Fibroblast of lung (primary cell): Measurements from ENCODE around the gene UGGT2. TPM values are rescaled to one million over a fixed set of nuclear protein-coding genes. Genes with fewer than 3 reads are reported as not detected.
"Not testable (repeated sequence)": the region's sequence is repeated elsewhere in the genome, so short reads cannot be mapped to it uniquely, and the experiment has no call there.

Experiments used
- DNase-seq, 2 donors: peaks; one replicate each; pipeline versions ENCODE4 v3.0.0 to v3.0.0-alpha.2; 2010; ENCODE audit warnings: low read depth in 2 of 2
- H2AFZ ChIP-seq: 2 replicates; pipeline ENCODE4 v1.5.1; 2012; ENCODE audit warnings: low read length, control low read depth, inconsistent platforms
- H3K27ac ChIP-seq: 2 replicates; pipeline ENCODE4 v1.5.1; 2011; ENCODE audit warnings: low read length, control low read depth; ENCODE audit not compliant: insufficient read depth
- H3K27me3 ChIP-seq: 2 replicates; pipeline ENCODE4 v1.5.1; 2011; ENCODE audit warnings: mild to moderate bottlenecking, low read length; ENCODE audit not compliant: control insufficient read depth, insufficient read depth
- H3K36me3 ChIP-seq: 2 replicates; pipeline ENCODE4 v1.5.1; 2011; ENCODE audit warnings: low read length; ENCODE audit not compliant: control insufficient read depth, insufficient read depth
- H3K4me1 ChIP-seq: 2 replicates; pipeline ENCODE4 v1.5.1; 2011; ENCODE audit warnings: low read length; ENCODE audit not compliant: control insufficient read depth, insufficient read depth; ENCODE audit errors: extremely low read depth
- H3K4me2 ChIP-seq: 2 replicates; pipeline ENCODE4 v1.5.1; 2011; ENCODE audit warnings: low read length, control low read depth; ENCODE audit not compliant: insufficient read depth; ENCODE audit errors: extremely low read depth
- H3K4me3 ChIP-seq, 4 experiments: fragments of 200-600 bp in 1 of 4; sonication (generic) in 1 of 4; replicated peaks in 1 of 4; 2 replicates each; pipeline ENCODE4 v1.5.1; 2011 to 2016; ENCODE audit warnings: low read length in 4 of 4, low read depth in 3 of 4, mild to moderate bottlenecking in 3 of 4, control low read depth in 2 of 4, inconsistent platforms in 1 of 4, mixed read lengths in 1 of 4; ENCODE audit not compliant: insufficient read depth in 1 of 4; ENCODE audit errors: control extremely low read depth in 1 of 4
- H3K79me2 ChIP-seq: 2 replicates; pipeline ENCODE4 v1.5.1; 2012; ENCODE audit warnings: mild to moderate bottlenecking, low read length, inconsistent platforms; ENCODE audit not compliant: control insufficient read depth, insufficient read depth
- H3K9ac ChIP-seq: 2 replicates; pipeline ENCODE4 v1.5.1; 2011; ENCODE audit warnings: mild to moderate bottlenecking, low read length, control low read depth; ENCODE audit not compliant: insufficient read depth
- H3K9me3 ChIP-seq: 2 replicates; pipeline ENCODE4 v1.5.1; 2012; ENCODE audit warnings: low read depth, low read length; ENCODE audit not compliant: control insufficient read depth, insufficient read depth
- H4K20me1 ChIP-seq: 2 replicates; pipeline ENCODE4 v1.5.1; 2011; ENCODE audit warnings: low read length; ENCODE audit not compliant: control insufficient read depth, insufficient read depth; ENCODE audit errors: extremely low read depth
- EZH2 ChIP-seq: IDR thresholded peaks from 2 replicates; pipeline ENCODE4 v1.5.1; 2012; ENCODE audit warnings: low read length, control low read depth, mild to moderate bottlenecking; ENCODE audit errors: missing control alignments
- polyA plus RNA-seq, 2 donors: library from polyadenylated mRNA; depleted of rRNA in 1 of 2; stranded (reverse) in 1 of 2; unstranded in 1 of 2; fragments of >200 nt; gene quantifications; 2 replicates each; pipeline ENCODE4 v1.2.1, GENCODE V29; 2011 to 2012; ENCODE audit warnings: missing spikeins in 1 of 2
- total RNA-seq: library from RNA; depleted of rRNA; stranded (reverse); fragments of >200 nt; gene quantifications from 2 replicates; pipeline ENCODE4 v1.2.1, GENCODE V29; 2014
- TF ChIP-seq, protein P1 (sequence below), 2 donors: IDR thresholded peaks in 1 of 2; conservative IDR thresholded peaks in 1 of 2; 1 replicate in 1 of 2; 2 replicates in 1 of 2; pipeline ENCODE4 v1.5.1; 2011 to 2012; ENCODE audit warnings: low read length in 2 of 2, control low read depth in 1 of 2, inconsistent platforms in 1 of 2, low read depth in 1 of 2, mild to moderate bottlenecking in 1 of 2

The UGGT2 gene
- total and polyA plus RNA-seq, 2 donors (not counting 1 experiment from before 2014, with no cell fraction given), result 26.3 to 47.2 TPM

GRCh38 chr13:95937714-95938320 lies 115.4 kb downstream of the UGGT2 start:
- TF ChIP-seq, protein P1, sequence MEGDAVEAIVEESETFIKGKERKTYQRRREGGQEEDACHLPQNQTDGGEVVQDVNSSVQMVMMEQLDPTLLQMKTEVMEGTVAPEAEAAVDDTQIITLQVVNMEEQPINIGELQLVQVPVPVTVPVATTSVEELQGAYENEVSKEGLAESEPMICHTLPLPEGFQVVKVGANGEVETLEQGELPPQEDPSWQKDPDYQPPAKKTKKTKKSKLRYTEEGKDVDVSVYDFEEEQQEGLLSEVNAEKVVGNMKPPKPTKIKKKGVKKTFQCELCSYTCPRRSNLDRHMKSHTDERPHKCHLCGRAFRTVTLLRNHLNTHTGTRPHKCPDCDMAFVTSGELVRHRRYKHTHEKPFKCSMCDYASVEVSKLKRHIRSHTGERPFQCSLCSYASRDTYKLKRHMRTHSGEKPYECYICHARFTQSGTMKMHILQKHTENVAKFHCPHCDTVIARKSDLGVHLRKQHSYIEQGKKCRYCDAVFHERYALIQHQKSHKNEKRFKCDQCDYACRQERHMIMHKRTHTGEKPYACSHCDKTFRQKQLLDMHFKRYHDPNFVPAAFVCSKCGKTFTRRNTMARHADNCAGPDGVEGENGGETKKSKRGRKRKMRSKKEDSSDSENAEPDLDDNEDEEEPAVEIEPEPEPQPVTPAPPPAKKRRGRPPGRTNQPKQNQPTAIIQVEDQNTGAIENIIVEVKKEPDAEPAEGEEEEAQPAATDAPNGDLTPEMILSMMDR (conservative IDR thresholded peaks at IDR 0.05 in 1 of 2, IDR thresholded peaks at IDR 0.05 in 1 of 2; ENCODE audit: low read depth in 1 of 2, low read length in 2 of 2), result no peak
- no peak for TF ChIP-seq EZH2
- Histone ChIP-seq H3K36me3 (no peaks in the 10 kb centered on the region), H3K9ac (no peak overlapping the region), H3K4me1 (no peaks in the 10 kb centered on the region), H3K4me2 (no peak overlapping the region), H3K9me3 (no peaks in the 10 kb centered on the region), H3K79me2 (no peaks in the 10 kb centered on the region), H3K27ac (no peak overlapping the region), H3K4me3 (no peak overlapping the region), H4K20me1 (no peaks in the 10 kb centered on the region), H3K27me3 (no peaks in the 10 kb centered on the region), H2AFZ (no peak overlapping the region)
- no peak for DNase-seq

DNA sequence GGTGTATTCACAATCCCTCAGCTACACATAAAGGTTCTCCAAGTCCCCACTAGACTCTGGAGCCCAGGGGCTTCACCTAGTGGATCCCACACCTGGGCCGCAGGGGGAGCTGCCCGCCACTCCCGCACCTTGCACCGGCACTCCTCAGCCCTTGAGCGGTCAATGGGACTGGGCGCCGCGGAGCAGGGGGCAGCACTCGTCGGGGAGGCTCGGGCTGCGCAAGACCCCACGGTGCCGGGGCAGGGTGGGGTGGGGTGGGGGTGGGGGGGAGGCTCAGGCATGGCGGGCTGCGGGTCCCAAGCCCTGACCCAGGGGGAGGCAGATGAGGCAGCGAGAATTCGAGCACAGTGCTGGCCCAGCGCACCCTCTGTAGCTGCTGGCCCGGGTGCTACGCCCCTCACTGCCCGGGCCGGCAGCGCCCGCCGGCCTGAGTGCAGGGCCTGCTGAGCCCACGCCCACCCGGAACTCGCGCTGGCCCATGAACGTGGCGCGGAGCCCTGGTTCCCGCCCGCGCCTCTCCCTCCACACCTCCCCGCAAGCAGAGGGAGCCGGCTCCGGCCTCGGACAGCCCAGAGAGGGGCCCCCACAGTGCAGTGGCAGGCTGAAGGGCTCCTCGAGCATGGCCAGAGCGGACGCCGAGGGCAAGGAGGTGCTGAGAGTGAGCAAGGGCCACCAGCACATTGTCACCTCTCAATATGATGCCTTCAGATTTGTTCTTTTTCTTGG lies 121.7 kb downstream of the UGGT2 start:
- no peak overlapping the region for H3K9ac ChIP-seq
- no peaks in the 10 kb centered on the region for H3K4me1 ChIP-seq
- no peaks in the 10 kb centered on the region for H3K36me3 ChIP-seq
- H3K27me3 ChIP-seq, result no peaks in the 10 kb centered on the region
- H4K20me1 ChIP-seq, result no peaks in the 10 kb centered on the region
- no peaks in the 10 kb centered on the region for H3K9me3 ChIP-seq
- H2AFZ ChIP-seq, result no peak overlapping the region
- H3K4me3 ChIP-seq, result no peak overlapping the region
- no peak overlapping the region for H3K4me2 ChIP-seq
- DNase-seq, result no peak
- no peak overlapping the region for H3K27ac ChIP-seq
- TF ChIP-seq EZH2, result no peak
- TF ChIP-seq, protein P1 (conservative IDR thresholded peaks at IDR 0.05 in 1 of 2, IDR thresholded peaks at IDR 0.05 in 1 of 2; ENCODE audit: low read depth in 1 of 2, low read length in 2 of 2), result no peak
- H3K79me2 ChIP-seq, result no peaks in the 10 kb centered on the region

DNA sequence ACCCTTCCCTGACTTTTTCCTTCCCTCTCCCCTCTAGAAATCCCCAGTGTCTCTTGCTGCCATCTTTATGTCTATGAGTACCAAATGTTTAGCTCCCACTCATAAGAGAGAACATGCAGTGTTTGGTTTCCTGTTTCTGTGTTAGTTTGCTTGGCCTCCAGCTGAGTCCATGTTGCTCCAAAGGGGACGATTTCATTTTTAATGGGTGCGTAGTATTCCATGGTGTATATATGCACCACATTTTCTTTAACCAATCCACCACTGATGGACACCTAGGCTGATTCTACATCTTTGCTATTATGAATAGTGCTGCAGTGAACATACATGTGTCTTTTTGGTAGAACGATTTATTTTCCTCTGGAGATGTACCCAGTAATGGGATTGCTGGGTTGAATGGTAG lies 123.8 kb downstream of the UGGT2 start:
- Histone ChIP-seq H4K20me1 (no peaks in the 10 kb centered on the region), H3K79me2 (no peaks in the 10 kb centered on the region), H3K4me2 (no peak overlapping the region), H3K4me3 (no peak overlapping the region), H3K27me3 (no peaks in the 10 kb centered on the region), H3K4me1 (no peaks in the 10 kb centered on the region), H3K36me3 (no peaks in the 10 kb centered on the region), H3K9me3 (no peaks in the 10 kb centered on the region), H2AFZ (no peak overlapping the region), H3K9ac (no peak overlapping the region), H3K27ac (no peak overlapping the region)
- no peak for DNase-seq
- TF ChIP-seq EZH2, result no peak
- TF ChIP-seq, protein P1 (conservative IDR thresholded peaks at IDR 0.05 in 1 of 2, IDR thresholded peaks at IDR 0.05 in 1 of 2; ENCODE audit: low read depth in 1 of 2, low read length in 2 of 2), result no peak

GRCh38 chr13:95928367-95928906 lies 124.8 kb downstream of the UGGT2 start:
- H3K36me3 ChIP-seq, H3K27me3 ChIP-seq, H2AFZ ChIP-seq, H4K20me1 ChIP-seq, H3K27ac ChIP-seq, H3K79me2 ChIP-seq, H3K4me3 ChIP-seq, H3K9me3 ChIP-seq, DNase-seq, H3K9ac ChIP-seq, H3K4me1 ChIP-seq, H3K4me2 ChIP-seq: not testable (repeated sequence)
